Renal pelvis (tissue), 4 donors: Measurements from ENCODE around the gene EP300. TPM values are rescaled to one million over a fixed set of nuclear protein-coding genes. Genes with fewer than 3 reads are reported as not detected.
"Not testable (repeated sequence)": the region's sequence is repeated elsewhere in the genome, so short reads cannot be mapped to it uniquely, and the experiment has no call there.

ENCODE experiments used
- DNase-seq: peaks from one replicate; pipeline ENCODE4 v3.0.0-alpha.2; 2013
- polyA plus RNA-seq, 3 donors: library from polyadenylated mRNA; unstranded; fragments of 120-200 nt; gene quantifications; one replicate each; pipeline ENCODE4 v1.2.1, GENCODE V29; 2013; ENCODE audit not compliant: insufficient read length in 3 of 3

Gene EP300
- polyA plus RNA-seq, 3 donors = 55.3 to 78.4 (median 72.0) TPM

DNA sequence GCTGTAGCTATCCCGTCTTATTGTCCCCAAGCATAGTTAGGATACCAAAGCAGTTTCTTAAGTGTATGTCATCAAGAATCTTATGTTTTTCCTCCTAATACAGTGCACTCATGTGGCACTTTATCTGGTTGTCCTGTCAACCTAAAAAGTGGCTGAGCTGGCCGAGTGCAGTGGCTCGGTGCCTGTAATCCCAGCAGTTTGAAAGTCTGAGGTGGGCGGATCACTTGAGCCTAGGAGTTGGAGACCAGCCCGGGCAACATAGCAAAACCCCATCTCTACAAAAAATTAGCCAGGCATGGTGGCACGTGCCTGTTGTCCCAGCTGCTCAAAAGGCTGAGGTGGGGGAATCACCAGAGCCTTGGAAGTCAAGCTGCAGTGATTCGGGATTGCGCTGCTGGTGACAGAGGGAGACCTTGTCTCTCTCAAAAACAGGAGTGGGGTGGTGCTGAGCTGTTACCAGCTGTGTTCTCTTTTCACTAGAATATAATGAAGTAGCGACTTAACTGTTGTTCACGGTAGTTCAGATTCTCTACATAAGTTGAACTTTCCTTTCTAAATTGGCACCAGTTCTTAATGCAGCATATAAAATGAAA, 48.1 kb downstream of the EP300 start:
- DNase-seq = no peak

DNA sequence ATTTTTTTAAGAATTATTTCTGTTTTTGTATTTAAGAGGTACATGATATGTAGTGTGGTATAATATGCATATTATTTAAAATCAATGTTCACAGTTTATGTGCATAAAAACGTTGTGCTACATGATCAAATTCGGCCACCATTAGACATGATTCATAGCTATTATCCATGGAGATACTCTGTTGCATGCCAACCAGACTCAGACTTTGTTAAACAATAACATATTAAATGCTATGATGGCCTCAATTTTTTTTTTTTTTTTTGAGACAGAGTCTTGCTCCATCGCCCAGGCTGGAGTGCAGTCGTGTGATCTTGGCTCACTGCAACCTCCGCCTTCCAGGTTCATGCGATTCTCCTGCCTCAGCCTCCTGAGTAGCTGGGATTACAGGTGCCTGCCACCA, 53.5 kb downstream of the EP300 start:
- not testable (repeated sequence) for DNase-seq

DNA sequence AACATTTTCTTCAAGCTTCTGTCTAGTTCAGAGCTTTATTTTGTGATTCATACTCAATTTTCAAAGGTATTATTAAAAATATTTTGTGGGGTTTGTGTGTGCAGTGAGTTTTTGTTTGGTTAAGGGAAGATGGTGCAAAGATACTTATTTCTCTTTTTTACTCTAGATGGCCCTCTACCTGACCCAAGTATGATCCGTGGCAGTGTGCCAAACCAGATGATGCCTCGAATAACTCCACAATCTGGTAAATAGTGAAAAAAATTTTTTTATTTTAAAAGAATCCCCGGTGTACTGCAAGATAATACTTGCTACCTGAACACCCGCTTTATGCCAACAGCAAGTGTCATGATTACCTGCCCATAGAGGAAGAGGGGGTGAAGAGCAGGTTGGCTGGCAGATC, 54.2 kb downstream of the EP300 start:
- no peak for DNase-seq

GRCh38 chr22:41147722-41148121, 55.3 kb downstream of the EP300 start:
- no peak for DNase-seq

DNA sequence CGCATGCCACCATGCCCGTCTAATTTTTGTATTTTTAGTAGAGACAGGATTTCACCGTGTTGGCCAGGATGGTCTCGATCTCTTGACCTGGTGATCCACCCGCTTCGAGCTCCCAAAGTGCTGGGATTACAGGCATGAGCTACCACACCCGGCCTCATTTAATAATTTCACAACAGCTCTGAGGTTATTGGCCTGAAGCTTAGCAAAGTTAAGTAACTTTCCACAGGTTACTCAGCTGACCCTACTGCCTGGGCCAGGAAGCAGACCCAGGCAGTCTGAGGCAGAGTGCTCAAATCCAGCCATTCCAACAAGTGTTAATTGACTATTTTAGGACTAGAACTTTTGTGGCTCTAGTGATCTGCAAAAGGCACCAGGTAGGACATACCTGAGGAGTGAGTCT, 60.5 kb downstream of the EP300 start:
- DNase-seq = no peak

DNA sequence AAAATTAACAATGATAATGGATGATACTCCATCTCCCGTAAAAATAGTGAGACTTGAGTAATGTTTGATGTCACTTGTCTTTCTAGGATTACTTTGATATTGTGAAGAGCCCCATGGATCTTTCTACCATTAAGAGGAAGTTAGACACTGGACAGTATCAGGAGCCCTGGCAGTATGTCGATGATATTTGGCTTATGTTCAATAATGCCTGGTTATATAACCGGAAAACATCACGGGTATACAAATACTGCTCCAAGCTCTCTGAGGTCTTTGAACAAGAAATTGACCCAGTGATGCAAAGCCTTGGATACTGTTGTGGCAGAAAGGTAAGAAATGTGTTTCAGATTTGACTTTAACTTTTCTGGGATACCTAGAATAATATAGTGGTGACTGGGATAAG, 64.7 kb downstream of the EP300 start:
- DNase-seq = no peak

- DNase-seq = no peak
Observed at GRCh38 chr22:41169157-41169556, 76.8 kb downstream of the EP300 start.

DNA sequence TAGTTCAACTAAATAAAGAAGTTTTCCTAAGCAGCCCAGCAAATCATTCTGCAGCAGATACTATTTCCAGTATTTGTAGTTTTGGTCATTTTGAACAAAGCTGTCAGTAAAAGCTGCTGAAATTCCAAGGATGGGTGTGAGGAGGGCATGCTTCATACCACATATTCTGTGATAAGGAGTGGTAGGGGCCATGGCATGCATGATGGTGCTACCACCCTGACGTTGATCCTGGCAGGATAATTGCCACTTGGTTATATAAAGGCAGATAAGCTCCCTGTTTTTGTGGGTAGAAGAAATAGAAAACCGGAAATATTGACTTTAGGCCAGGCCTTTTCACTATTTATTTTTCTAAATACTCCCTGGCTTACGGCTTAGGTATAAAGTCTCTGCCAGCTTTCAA, 79.6 kb downstream of the EP300 start:
- DNase-seq = no peak

- no peak for DNase-seq
Observed at GRCh38 chr22:41175546-41175945, 83.2 kb downstream of the EP300 start.

DNA sequence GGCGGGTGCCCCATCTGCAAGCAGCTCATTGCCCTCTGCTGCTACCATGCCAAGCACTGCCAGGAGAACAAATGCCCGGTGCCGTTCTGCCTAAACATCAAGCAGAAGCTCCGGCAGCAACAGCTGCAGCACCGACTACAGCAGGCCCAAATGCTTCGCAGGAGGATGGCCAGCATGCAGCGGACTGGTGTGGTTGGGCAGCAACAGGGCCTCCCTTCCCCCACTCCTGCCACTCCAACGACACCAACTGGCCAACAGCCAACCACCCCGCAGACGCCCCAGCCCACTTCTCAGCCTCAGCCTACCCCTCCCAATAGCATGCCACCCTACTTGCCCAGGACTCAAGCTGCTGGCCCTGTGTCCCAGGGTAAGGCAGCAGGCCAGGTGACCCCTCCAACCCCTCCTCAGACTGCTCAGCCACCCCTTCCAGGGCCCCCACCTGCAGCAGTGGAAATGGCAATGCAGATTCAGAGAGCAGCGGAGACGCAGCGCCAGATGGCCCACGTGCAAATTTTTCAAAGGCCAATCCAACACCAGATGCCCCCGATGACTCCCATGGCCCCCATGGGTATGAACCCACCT, 84.7 kb downstream of the EP300 start:
- DNase-seq = no peak

DNA sequence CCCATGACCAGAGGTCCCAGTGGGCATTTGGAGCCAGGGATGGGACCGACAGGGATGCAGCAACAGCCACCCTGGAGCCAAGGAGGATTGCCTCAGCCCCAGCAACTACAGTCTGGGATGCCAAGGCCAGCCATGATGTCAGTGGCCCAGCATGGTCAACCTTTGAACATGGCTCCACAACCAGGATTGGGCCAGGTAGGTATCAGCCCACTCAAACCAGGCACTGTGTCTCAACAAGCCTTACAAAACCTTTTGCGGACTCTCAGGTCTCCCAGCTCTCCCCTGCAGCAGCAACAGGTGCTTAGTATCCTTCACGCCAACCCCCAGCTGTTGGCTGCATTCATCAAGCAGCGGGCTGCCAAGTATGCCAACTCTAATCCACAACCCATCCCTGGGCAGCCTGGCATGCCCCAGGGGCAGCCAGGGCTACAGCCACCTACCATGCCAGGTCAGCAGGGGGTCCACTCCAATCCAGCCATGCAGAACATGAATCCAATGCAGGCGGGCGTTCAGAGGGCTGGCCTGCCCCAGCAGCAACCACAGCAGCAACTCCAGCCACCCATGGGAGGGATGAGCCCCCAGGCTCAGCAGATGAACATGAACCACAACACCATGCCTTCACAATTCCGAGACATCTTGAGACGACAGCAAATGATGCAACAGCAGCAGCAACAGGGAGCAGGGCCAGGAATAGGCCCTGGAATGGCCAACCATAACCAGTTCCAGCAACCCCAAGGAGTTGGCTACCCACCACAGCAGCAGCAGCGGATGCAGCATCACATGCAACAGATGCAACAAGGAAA, 85.4 kb downstream of the EP300 start:
- no peak for DNase-seq

- DNase-seq = no peak
Observed at GRCh38 chr22:41178425-41178975, 86.1 kb downstream of the EP300 start.

- DNase-seq = not testable (repeated sequence)
Observed at GRCh38 chr22:41180362-41180761, 88.0 kb downstream of the EP300 start.

DNA sequence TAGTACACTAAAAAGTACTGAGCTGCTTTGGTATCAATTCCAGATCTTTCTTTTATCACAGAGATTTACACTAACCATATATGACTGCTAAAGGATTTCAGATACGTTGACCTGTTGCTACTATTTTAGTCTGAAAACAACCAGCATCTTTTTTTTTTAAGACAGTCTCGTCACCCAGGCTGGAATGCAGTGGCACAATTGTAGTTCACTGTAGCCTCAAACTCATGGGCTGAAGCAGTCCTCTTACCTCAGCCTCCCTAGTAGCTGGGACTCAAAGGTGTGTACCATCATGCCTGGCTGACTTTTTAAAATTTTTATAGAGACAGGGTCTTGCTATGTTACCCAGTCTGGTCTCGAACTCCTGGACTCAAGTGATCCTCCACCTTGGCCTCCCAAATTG, 88.5 kb downstream of the EP300 start:
- DNase-seq = no peak

DNA sequence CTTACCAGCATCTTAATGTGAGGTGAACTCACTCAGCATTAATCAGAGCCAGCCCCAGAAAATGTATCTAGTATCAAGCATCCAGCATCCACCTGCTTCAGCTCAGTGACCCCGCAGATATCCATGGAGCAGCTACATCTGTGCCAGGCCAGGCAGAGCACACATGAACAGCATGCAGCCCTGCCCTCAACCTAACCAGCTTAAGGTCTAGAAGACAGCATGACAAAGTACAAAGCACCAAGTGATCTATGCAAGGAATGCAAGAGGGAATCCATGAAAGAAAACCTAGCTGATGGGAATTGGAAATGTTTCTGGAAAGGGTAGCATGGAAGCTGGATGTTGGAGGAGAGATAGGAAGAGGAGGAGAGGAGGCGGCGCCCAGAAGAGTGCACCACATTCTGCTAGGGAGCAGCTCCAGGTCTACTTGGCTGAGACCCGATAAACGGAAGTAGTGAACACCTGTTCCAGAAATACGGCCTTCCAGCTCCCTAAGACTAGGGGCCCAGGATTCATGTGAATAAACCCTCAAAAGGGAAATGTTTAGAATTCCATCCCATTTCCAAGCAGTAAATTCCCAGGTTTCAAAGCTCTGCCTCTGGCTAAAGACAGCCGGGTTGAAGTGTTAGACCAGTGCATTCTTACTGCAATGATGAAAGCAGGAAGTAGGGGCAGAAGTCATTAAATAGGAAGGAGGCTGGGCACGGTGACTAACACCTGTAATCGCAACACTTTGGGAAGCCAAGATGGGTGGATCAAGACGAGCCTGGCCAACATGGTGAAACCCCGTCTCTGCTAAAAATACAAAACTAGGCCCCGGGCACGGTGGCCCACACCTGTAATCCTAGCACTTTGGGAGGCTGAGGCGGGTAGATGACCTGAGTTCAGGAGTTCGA, 89.2 kb downstream of the EP300 start:
- no peak for DNase-seq

- DNase-seq = no peak
Observed at GRCh38 chr22:41184679-41185078, 92.3 kb downstream of the EP300 start.

GRCh38 chr22:41191467-41191866, 99.1 kb downstream of the EP300 start:
- DNase-seq = no peak

DNA sequence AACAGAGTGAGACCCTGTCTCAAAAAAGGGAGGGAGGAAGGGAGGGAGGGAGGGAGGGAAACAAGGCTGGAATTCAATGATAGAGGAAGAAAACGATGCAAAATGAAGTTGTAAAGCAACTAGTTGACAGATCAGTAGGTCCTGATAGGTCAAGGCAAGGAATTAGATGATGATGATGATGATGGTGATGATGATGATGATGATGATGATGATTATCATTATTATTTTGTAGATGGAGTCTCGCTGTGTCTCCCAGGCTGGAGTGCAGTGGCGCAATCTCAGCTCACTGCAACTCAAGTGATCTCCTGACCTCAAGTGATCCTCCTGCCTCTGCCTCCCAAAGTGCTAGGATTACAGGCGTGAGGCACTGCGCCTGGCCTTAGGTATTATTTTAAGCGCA, 101.4 kb downstream of the EP300 start:
- no peak for DNase-seq

- DNase-seq = peak; percentile 69
Observed at GRCh38 chr22:41197038-41197972, 104.9 kb downstream of the EP300 start.

- DNase-seq = no peak
Observed at GRCh38 chr22:41198027-41198580, 105.7 kb downstream of the EP300 start.

- DNase-seq = peak; percentile 24
Observed at GRCh38 chr22:41201141-41201540, 108.7 kb downstream of the EP300 start.
